NCI-H2171 treated with DMSO at 0.1 percent for 48 hours (cell line): ENCODE data around the gene COL6A3.
A peak's percentile ranks its signal among the peaks of the same experiment; 100 is the strongest.

Experiments
- DNase-seq: peaks from one replicate; lab custom pipeline; 2025; lab: John Stamatoyannopoulos, UW

The COL6A3 gene, protein sequence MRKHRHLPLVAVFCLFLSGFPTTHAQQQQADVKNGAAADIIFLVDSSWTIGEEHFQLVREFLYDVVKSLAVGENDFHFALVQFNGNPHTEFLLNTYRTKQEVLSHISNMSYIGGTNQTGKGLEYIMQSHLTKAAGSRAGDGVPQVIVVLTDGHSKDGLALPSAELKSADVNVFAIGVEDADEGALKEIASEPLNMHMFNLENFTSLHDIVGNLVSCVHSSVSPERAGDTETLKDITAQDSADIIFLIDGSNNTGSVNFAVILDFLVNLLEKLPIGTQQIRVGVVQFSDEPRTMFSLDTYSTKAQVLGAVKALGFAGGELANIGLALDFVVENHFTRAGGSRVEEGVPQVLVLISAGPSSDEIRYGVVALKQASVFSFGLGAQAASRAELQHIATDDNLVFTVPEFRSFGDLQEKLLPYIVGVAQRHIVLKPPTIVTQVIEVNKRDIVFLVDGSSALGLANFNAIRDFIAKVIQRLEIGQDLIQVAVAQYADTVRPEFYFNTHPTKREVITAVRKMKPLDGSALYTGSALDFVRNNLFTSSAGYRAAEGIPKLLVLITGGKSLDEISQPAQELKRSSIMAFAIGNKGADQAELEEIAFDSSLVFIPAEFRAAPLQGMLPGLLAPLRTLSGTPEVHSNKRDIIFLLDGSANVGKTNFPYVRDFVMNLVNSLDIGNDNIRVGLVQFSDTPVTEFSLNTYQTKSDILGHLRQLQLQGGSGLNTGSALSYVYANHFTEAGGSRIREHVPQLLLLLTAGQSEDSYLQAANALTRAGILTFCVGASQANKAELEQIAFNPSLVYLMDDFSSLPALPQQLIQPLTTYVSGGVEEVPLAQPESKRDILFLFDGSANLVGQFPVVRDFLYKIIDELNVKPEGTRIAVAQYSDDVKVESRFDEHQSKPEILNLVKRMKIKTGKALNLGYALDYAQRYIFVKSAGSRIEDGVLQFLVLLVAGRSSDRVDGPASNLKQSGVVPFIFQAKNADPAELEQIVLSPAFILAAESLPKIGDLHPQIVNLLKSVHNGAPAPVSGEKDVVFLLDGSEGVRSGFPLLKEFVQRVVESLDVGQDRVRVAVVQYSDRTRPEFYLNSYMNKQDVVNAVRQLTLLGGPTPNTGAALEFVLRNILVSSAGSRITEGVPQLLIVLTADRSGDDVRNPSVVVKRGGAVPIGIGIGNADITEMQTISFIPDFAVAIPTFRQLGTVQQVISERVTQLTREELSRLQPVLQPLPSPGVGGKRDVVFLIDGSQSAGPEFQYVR (N-terminal part only)

DNA sequence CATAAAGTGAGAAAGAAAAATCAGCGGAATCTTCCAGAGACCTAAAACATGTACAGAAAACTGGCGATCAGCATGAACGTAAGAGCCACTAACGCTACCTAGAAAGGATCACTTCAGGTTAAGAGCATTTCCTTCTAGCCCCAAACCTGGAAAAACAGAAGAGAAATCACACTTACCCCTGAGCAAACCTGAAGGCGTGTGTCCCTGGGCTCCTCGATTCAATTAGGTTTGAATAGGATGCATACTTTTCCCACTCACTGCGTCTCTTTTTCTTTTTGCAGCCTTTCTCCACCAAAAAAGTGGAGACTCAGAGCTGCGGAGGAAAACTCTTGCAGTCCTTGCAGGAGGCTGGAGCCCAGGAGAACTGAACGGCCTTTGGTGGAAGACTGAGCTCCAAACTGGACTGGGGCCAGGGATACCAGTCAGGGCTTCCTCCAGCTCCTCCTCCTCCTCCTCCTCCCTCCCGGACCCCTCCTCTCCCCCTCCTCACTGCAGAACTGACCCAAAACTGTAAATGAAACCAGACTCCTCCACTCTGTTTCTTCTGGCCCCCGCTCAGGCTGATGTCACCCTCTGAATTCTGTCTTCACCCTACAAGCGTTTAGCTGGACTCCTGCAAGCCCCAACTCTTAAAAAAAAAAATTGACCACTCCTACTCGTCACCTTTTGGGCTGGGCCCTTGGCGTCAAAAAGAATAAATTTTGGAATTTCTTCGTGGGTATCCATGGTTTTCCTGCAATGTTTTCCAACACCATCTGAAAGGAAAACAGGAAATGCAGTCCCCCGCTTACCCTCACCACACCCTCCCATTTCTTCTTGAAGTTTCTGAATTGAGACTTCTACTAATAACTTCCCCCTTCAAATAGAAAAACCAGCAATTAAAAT, at the start of gene COL6A3:
COL6A3 (minus strand) TSS at position 388 of the 885 bp plus-strand sequence. CDS start 17,347 bp downstream, outside the sequence.
- DNase-seq = no peak

DNA sequence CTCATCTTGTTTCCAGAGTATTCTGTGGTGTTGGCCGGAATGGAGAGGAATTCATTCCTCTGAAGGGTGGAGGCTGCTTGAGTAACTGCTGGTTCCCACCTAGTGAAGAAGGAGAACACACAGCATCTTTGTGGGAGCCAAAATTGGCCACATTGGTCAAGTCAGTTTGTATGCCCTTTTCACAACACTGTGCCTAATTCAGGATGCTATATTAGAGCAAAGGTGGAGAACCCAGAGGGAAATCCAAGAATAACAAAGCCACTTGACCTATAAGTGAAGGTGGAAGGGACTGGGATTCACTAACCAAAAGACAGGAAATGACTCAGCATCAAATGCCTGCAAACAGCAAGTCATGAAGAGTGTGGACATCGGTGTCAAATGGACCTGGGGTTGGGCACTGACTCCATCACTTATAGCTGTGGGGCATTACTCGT, 45.8 kb upstream of the COL6A3 start:
- no peak for DNase-seq

DNA sequence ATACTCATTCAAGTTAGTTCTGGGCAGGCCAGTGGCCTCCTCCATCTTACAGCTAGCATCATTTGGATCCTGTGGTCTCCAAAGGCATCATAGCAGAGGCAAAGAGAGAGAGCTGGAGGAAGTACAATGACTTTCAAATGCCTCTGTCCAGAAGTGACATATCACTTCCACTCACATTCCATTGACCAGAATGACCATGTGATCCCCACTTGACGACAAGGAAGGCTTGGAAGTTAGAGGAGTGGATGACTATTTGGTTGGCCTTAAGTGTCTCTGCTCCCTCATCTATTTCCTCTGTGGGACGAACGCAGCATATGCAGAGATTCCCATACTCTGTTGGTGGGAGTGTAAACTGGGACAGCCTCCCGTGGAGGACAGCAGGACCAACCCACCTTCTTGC, 45.3 kb upstream of the COL6A3 start:
- DNase-seq = no peak

DNA sequence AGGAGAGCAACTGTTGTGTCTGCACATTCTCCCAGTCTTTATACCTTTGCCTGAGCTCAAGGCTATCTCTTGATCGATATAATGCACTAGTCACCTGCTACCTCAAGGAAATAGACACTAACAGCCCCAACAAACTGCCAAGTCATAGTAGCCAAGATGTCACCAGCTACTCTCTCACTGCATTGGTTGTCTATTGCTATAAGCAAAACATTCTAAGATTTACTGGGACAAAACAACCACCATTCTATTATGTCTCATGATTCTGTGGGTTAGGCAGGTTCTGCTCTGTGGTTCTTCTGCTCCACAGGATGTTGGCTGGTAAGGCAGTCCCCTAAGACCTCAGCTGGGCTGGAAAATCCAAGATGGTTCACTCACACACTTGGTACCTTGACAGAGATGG, 44.6 kb upstream of the COL6A3 start:
- DNase-seq = no peak

DNA sequence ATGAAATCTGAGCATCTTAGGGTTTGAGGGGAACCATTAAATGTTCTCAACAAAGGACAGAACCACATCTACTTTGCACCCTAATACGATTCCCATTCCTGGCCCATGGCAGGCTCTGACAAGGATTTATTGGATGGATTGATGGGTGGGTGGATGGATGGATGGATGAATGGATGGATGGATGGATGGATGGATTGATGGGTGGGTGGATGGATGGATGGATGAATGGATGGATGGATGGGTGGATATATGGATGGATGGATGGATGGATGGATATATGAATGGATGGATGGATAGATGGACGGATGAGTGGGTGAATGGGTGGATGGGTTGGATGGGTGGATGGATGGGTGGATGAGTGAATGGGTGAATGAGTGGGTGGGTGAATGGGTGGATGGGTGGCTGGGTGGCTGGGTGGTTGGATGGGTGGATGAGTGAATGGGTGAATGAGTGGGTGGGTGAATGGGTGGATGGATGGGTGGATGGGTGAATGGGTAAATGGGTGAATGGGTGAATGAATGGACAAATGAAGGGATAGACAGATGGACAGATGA, 43.5 kb upstream of the COL6A3 start:
- no peak for DNase-seq

DNA sequence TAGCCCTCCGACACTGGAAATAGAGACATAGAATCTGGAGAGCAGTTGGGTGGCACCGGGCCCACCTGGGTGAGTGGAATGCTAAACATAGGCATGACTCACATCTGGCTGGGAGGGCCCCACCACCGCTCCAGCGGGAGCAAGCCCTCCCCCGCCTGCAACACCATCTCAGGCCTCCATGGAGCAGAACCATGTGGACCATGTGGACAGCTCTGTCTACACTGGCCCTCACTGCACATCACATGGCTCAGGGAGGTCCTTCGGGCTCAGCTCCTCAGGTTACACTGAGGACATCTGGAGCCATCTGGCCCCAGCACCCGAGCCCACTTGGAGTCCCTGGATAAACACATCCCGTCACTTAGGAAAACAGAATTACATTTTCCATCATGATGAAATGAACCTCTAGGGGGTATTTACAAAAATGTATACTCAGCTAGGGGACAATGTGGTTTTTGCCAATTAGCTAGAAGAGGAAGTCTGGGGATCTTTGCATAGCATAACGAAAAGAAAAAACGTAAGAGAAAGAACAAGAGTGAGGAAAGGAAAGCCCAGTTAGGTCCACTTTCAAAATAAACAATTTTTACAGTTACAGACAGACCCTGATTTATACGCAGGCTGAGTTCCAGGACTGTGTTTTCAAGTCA, 42.4 kb upstream of the COL6A3 start:
- peak; percentile 79 for DNase-seq

DNA sequence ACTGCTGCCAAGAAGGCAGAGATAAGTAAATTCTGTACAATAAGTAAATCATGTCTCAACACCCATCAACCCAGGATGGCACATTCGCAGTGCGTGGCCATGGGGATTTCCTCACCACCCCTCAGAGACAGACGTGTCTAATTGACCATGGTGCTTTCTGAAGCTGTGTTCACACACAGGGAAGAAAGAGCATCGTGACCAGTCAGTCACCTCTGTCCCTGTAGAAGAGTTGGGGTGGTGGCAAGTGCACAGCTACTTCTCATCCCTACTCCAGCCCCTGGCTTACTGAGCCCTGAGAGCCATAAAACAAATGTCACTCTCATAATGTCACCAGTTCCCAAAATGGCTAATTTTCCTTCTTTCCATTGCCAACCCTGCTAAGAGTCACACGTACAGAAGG, 41.8 kb upstream of the COL6A3 start:
- DNase-seq = no peak

DNA sequence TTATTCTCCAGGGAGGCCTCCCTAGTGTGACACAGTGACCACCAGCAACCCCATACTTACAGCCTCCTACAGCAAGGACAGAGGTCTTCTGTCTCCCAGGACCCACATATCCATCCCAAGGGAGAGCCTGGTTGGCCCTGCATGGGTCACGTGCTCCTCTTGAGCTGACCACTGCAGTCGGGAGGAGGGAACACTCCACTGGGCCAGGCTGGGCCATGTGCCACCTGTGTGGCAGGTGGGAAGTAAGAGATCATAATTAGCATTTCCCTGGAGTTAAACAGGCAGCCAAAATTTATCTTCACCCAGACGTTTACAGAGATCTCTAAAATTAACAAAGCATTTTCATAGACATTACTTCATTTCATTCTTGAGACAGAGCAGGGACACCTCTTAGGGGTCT, 39.7 kb upstream of the COL6A3 start:
- no peak for DNase-seq

DNA sequence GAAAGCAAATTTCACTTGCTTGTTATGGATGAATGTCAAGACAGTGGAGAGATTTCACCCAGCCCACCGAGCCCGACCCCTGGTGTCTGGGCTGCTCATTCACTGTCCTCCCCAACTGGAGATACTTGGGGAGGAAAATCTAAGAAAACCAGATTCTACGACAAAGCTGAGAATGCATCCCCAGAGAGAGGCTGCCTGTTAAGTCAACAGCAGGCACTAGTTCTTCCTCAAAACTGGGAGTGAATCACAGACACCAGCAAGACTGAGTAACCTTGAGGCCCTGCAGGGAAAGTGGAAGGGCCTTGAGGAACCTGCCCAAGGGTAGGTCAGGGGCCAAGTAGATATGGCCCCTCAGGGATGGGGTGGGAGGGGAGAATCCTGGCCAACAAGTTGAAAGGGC, 38.9 kb upstream of the COL6A3 start:
- DNase-seq = no peak

DNA sequence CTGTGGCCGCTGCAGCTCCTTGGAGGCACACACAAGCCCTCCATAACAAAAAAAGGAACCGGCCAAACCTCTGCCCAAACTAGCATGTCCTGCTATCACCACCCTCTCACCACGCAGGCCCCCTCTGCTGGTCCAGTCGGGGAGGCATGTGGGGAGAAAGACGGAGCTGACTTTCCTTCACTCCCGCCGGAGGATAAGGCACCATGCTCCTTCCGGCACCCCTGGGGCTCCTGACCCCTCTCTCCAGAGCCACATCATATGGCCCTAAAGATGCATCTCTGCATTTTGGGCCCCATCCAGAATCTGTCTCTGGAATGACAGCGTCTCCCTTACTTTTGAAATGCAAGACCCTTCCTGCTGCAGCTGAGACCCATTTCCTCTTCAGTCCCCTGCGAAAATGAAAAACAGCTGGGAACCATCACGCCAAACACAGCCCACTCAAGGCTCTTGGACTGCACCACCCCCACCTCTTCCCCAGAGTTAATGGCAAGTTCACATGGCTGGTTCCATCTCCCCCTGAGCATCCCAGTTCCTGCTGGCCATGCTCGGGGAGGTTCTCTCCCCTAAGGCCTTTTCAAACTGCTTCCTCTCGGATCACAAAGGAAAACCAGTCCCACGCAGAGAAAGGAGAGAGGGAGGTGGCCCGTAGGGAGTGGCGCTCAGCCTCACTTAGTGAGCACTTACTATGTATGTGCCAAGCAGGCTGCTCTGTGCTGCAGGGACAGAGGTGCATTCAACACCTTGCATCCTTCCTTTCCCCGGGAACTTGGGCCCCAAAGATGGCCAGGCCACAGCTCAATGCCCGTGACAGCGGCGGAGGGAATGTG, 37.9 kb upstream of the COL6A3 start:
- DNase-seq = no peak

DNA sequence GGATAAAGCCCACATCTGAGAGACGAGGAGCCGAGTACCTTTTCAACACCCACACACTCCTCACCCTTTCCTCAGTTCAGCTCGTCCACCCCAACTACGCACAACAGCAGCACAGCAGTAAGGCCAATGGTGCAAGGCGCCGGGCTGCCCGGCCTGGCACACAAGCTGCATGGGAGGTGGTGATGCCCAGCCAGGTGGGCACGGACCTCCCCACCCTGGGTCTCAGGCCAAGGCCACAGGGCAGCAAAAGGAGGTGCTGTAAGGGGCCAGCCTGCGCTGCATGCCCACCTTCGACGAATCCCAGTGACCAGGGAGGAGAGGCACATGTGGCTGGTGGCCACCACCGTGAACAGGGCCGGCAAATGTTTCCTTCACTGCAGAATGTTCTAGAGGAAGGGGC, 36.6 kb upstream of the COL6A3 start:
- no peak for DNase-seq

DNA sequence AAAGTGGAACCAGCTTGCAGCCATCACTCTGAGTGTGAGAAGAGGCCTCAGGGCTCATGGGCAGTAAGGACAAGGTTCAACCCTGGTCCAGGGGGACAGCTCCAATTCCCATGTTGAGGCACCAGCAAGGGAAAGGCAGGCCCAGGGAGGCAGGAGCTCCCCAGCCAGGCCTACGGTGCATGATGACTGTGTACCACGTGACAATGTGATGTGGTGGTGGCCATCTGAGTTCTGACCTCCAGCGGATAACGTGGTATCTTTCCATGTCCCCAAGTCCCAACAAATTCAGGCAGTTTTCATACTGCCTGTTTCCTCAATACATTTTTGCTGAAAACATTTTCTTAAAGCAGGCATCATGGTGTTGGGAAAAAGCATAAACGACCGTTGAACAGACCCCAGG, 36.1 kb upstream of the COL6A3 start:
- DNase-seq = no peak

DNA sequence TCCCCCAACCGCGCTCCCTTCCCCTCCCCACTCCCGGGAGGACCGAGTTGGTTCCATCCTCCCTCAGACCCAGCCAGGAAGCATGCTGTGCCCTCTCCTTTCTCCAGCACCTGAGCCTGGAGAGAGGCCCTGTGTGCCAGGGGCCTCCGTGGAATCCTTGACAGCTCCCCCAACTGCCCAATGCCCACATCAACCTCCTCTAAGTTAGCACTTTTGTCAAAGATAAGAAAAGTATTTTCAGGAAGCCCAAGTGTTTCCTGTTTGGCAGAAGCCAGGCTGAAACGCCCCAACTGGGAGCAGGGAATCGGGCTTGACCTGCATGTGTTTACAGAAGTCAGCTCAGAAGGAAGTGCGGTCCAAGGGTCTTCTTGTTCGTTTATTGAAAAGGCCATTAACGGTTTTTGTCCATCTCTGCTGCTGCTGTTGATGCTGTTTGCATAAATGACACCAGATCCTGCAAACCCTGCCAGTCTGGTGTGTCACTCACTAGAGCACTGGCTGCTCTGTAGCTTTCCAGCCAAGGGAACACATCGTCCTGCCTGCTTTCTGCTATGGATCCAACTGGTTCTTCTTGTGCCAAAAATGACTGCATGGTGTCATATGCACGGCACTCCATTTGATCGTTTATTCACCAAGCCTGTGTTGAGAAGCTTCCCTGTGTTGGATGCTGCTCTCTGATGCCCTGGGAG, 35.4 kb upstream of the COL6A3 start:
- DNase-seq = no peak

DNA sequence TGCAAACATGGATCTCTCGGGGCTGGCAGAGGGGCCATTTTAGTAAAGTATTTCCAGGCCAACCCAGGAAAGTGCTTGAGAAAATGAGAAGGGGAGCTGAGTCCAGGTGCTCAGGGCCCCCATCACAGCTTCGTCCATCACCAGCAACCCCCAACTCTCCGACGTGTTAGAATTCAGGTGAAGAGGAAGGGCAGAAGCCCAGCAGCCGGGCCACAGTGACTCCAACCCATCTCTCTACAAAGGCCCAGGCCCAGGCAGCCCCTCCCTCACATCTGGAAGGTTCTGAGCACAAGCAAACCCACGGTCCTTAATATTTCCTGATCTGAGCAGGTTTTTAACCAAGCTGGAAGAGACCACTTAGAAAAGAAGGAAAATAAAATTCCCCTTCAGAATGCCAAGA, 34.7 kb upstream of the COL6A3 start:
- no peak for DNase-seq

DNA sequence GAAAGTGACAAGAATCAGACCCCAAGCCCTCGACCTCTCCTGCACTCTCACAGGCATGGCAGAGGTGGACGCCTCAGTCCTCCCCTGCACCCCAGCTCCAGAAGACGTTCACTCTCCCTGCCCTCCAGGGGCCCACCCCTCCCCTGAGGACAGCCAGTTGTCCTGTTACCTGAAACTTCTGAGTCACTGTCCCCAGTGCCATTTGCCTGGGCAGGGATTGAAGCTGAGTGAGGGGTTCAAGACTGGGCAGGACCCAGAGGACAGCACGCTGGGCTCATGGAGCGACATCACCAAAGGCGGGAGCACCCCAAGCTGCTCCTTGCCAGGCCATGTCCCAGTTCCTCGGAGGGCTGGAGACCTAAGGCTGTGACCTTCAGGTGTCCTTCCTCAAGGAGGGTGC, 34.2 kb upstream of the COL6A3 start:
- no peak for DNase-seq

DNA sequence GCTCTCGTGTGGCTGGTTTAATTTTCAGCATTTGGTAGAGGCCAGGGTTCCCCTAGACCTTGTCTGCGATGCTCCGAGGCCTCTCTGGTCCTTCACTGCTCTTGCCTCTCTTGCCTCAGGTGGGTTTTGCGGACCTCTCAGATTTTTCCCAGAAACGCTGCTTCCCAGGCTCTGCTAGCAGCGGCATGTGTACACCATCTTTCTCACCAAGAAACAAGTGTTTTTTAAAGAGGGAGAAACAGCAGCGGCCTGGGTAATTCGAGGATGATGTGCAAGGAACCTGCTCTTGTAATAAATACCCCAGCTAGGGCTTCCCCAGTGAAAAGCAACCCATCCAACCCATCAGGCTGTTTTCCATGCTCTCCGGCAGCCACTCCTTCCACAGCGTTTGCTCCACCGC, 33.5 kb upstream of the COL6A3 start:
- no peak for DNase-seq

DNA sequence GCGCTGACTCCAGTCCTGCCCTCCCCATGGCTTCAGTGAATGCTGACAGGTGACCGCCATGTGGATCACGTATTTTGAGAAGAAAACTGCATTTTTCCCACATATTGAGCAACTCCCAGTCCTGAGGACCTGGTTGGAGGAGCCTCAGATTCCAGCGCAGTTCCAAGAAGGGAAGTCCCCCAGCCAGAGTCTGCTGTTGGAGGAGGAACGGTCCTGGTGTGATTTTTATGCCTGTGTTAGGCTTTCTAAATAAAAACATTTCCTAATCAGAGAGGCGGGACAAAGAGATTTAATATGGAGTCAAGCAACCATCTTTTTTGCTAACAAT, 32.3 kb upstream of the COL6A3 start:
- DNase-seq = no peak

DNA sequence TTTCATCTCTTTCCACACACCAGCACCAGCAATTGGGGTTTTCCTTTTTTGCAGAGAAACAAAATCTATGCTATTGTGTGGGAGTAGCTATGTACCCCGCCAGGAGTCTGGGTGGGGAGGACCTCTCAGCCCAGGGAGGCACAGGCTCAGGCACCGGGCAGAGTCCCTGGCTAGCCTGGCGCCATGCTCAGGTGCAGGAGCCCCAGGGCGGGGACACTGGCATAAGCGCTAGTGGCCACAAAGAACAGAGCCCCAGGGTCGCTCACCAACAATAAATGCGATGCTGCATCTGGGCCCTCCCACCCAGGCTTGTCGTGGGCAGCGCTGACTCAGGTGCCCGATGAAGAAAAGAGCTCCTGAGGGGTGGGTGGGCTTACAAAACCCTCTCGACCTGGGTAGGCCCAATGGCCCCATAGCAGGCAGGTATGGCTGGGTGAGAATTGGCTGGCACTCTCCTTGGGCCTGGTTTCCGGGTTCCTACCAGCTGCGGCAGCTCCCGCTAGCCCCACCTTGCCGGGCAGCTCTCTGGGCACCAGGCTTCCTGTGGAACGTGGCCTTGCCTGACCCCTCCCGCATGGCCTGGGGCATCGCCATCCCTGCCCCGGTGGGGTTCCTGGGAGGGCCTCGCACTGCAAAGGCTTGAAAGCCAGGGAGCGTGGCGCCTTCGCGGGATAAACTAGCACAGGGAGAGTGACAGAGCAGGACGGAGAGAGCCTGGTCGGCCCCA, 31.8 kb upstream of the COL6A3 start:
- no peak for DNase-seq

DNA sequence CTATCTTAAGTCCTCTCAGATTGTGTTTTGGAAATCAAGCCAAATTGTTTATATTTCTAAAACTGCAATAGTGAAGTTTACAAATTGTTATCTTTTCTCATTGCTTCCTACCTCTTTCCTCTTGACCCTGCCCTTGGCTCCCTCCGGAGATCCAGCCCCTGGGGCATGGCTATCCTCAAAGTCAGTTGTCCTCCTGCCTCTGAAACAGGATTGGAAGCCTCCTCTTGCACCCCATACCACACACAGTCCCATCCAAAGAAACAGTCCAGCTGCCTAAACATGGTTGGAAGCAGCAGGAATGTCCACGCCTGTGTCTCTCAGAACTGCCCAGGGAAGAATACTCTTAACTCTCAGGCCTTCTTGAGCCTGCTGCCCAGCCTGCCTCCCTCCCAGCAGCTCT, 30.1 kb upstream of the COL6A3 start:
- DNase-seq = no peak
